Skin of body (tissue), 1 donor: ENCODE measurements around the gene SERPIND1. TPM values are rescaled to one million over a fixed set of nuclear protein-coding genes. Genes with fewer than 3 reads are reported as not detected.

Source experiments
- total RNA-seq: library from RNA; depleted of rRNA; stranded (reverse); fragments of >200 nt; gene quantifications from one replicate; pipeline ENCODE4 v1.2.3, GENCODE V29; 2014

SERPIND1 gene
- total RNA-seq, 1 donor from 2014 or later: not detected

Other genes with a start within 250 kb of the SERPIND1 start
- 40.5 TPM for gene PI4KA, start 84.7 kb downstream of the SERPIND1 start, total RNA-seq
- gene SNAP29, start 84.9 kb downstream of the SERPIND1 start, total RNA-seq: 6.6 TPM
- 42.0 TPM for gene CRKL, start 143.3 kb downstream of the SERPIND1 start, total RNA-seq
- gene AIFM3, start 193.1 kb downstream of the SERPIND1 start, total RNA-seq: 0.20 TPM
- 33.7 TPM for gene LZTR1, start 208.2 kb downstream of the SERPIND1 start, total RNA-seq
- 10.7 TPM for gene THAP7, start 228.0 kb downstream of the SERPIND1 start, total RNA-seq
- gene P2RX6, start 241.1 kb downstream of the SERPIND1 start, total RNA-seq: 0.59 TPM